HL-60 (cell line): ENCODE results near the gene KXD1.
A peak's percentile ranks its signal among the peaks of the same experiment; 100 is the strongest.

Experiments
- DNase-seq, 2 experiments: peaks; one replicate each; pipeline ENCODE4 v3.0.0-alpha.2; 2010 to 2020; ENCODE audit warnings: low read depth in 1 of 2, low spot score in 1 of 2
- H3K27ac ChIP-seq: fragments of 250-450 bp; sonication (Bioruptor Pico); replicated peaks from 2 replicates; pipeline ENCODE4 v1.5.1; 2020; ENCODE audit warnings: mild to moderate bottlenecking, moderate library complexity
- H3K27me3 ChIP-seq: fragments of 250-450 bp; sonication (Bioruptor Pico); 2 replicates; pipeline ENCODE4 v1.5.1; 2021; ENCODE audit warnings: mild to moderate bottlenecking, moderate library complexity; ENCODE audit not compliant: insufficient read depth, poor library complexity, severe bottlenecking
- H3K4me3 ChIP-seq: replicated peaks from 2 replicates; pipeline ENCODE4 v1.5.1; 2011; ENCODE audit warnings: mild to moderate bottlenecking, control low read depth, low read length; ENCODE audit not compliant: insufficient read depth
- CTCF ChIP-seq: IDR thresholded peaks from one replicate; pipeline ENCODE4 v1.5.1; 2011; ENCODE audit warnings: low read length, control low read depth, inconsistent platforms; ENCODE audit not compliant: insufficient read depth
- GABPA ChIP-seq: IDR thresholded peaks from 2 replicates; pipeline ENCODE4 v1.6.1; 2012; ENCODE audit warnings: low read depth
- POLR2AphosphoS5 ChIP-seq: IDR thresholded peaks from 2 replicates; pipeline ENCODE4 v1.6.1; 2012; ENCODE audit warnings: low read depth
- REST ChIP-seq: IDR thresholded peaks from 2 replicates; pipeline ENCODE4 v1.6.1; 2012; ENCODE audit warnings: low read depth; ENCODE audit not compliant: insufficient replicate concordance
- SPI1 ChIP-seq: IDR thresholded peaks from 2 replicates; pipeline ENCODE4 v1.6.1; 2012; ENCODE audit warnings: low read depth, mild to moderate bottlenecking, borderline replicate concordance

Gene KXD1

GRCh38 chr19:18566953-18567352 lies 9.3 kb downstream of the KXD1 start:
- TF ChIP-seq CTCF (no peak), POLR2AphosphoS5 (no peak), GABPA (no peak), REST (no peak), SPI1 (no peak)
- Histone ChIP-seq H3K4me3 (no peak overlapping the region), H3K27ac (no peak overlapping the region), H3K27me3 (no peaks in the 10 kb centered on the region)
- no peak for DNase-seq

GRCh38 chr19:18568367-18568766 lies 10.7 kb downstream of the KXD1 start:
- Histone ChIP-seq H3K27me3 (no peaks in the 10 kb centered on the region), H3K27ac (no peak overlapping the region), H3K4me3 (no peak overlapping the region)
- no peak for DNase-seq
- TF ChIP-seq REST = no peak
- TF ChIP-seq SPI1 = no peak
- no peak for TF ChIP-seq CTCF
- TF ChIP-seq GABPA = no peak
- TF ChIP-seq POLR2AphosphoS5 = no peak

GRCh38 chr19:18571564-18572344 lies 14.1 kb downstream of the KXD1 start, which contains the start of gene UBA52:
Gene UBA52, plus strand, starts transcription at chr19:18571857. Its CDS starts 1,444 bp downstream, at chr19:18573301.
- H3K27me3 ChIP-seq = no peaks in the 10 kb centered on the region
- TF ChIP-seq GABPA = peak; percentile 76
- no peak for TF ChIP-seq CTCF
- peak; percentile 38; the same call in 1 of the 2 replicates for TF ChIP-seq SPI1
- peak; percentile 75 for TF ChIP-seq REST
- peak; percentile 96 for TF ChIP-seq POLR2AphosphoS5
- H3K4me3 ChIP-seq = peak within 1 kb of the TSS; percentile 93
- peak within 1 kb of the TSS; percentile 84 for H3K27ac ChIP-seq
- peak; percentile 98 for DNase-seq
